Measurements from ENCODE around the gene SESN1. TPM values are rescaled to one million over a fixed set of nuclear protein-coding genes. Genes with fewer than 3 reads are reported as not detected.

The SESN1 gene
- total and polyA plus RNA-seq, 2 donors (not counting 1 experiment from before 2014, with no cell fraction given), result 16.2 to 28.6 TPM

DNA sequence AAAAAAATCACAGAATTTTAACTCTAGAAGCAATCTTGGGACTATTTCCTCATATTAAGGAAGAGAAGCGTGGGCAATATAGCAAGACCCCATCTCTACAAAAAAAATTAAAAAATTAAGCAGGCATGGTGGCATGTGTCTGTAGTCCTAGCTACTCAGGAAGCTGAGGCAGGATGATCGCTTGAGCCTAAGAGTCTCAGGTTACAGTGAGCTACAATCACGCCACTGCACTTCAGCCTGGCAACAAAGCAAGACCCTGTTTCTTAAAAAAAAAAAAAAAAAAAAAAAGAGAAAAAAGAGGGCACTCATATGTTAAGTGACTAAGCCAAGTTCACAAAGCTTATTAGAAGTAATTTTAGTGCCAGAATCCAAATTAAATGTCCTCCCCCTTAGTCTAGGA lies 100.8 kb downstream of the SESN1 start:
- no peaks in the 10 kb centered on the region for H3K79me2 ChIP-seq (ENCODE audit: control insufficient read depth, insufficient read depth, low read length)
- no peaks in the 10 kb centered on the region for H3K4me1 ChIP-seq (ENCODE audit: control insufficient read depth in 2 of 2, insufficient read depth in 2 of 2, low read length in 2 of 2)
- H3K4me1 Mint-ChIP-seq, result no peaks in the 10 kb centered on the region
- no peaks in the 10 kb centered on the region for H3K27me3 ChIP-seq (replicated peaks in 1 of 4; ENCODE audit: control extremely low read depth in 1 of 4, control insufficient read depth in 3 of 4, insufficient read depth in 4 of 4, low read length in 3 of 4)
- no peak overlapping the region for H3K27ac ChIP-seq (ENCODE audit: low read length in 2 of 2)
- H2AFZ ChIP-seq (ENCODE audit: insufficient read depth, low read depth, low read length, poor library complexity, severe bottlenecking), result no peak overlapping the region
- H3K4me3 Mint-ChIP-seq, result no peak overlapping the region
- DNase-seq, result no peak
- H3K27me3 Mint-ChIP-seq, result no peaks in the 10 kb centered on the region
- no peak overlapping the region for H3K27ac Mint-ChIP-seq
- TF ChIP-seq, protein P1, sequence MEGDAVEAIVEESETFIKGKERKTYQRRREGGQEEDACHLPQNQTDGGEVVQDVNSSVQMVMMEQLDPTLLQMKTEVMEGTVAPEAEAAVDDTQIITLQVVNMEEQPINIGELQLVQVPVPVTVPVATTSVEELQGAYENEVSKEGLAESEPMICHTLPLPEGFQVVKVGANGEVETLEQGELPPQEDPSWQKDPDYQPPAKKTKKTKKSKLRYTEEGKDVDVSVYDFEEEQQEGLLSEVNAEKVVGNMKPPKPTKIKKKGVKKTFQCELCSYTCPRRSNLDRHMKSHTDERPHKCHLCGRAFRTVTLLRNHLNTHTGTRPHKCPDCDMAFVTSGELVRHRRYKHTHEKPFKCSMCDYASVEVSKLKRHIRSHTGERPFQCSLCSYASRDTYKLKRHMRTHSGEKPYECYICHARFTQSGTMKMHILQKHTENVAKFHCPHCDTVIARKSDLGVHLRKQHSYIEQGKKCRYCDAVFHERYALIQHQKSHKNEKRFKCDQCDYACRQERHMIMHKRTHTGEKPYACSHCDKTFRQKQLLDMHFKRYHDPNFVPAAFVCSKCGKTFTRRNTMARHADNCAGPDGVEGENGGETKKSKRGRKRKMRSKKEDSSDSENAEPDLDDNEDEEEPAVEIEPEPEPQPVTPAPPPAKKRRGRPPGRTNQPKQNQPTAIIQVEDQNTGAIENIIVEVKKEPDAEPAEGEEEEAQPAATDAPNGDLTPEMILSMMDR (IDR thresholded peaks at IDR 0.05), result no peak
- no peak for TF ChIP-seq EZH2 (IDR thresholded peaks at IDR 0.05; ENCODE audit: borderline replicate concordance, insufficient read depth, low read depth, low read length, poor library complexity, severe bottlenecking)
- no peak overlapping the region for H3K9ac ChIP-seq (ENCODE audit: low read length)
- CTCF ChIA-PET, result interaction anchor here (0.6 to 1.2 kb wide), 2 partner anchors 76 to 1237 kb away, joined by 3 to 4 read pairs; no protein-coding TSS in a partner anchor
- peaks cover 7 to 51% of the 10 kb centered on the region in 2 experiments for H3K36me3 ChIP-seq (replicated peaks in 1 of 2; ENCODE audit: control extremely low read depth in 1 of 2, control insufficient read depth in 1 of 2, extremely low read depth in 1 of 2, insufficient read depth in 2 of 2, low read length in 1 of 2)
- no peaks in the 10 kb centered on the region for H3K9me3 ChIP-seq (ENCODE audit: control extremely low read depth in 1 of 3, control insufficient read depth in 2 of 3, insufficient read depth in 1 of 3, low read length in 2 of 3)
- H3K9me3 Mint-ChIP-seq (ENCODE audit: insufficient read depth), result no peaks in the 10 kb centered on the region
- POLR2A ChIA-PET, result no interaction called here
- intact Hi-C loops (cut with micrococcal nuclease), result no loop called here
- WGBS (ENCODE audit: insufficient coverage), result 100% methylated on average over 1 of the region's 3 CpGs
- H3K4me3 ChIP-seq (ENCODE audit: control extremely low read depth in 1 of 5, extremely low read depth in 1 of 5, insufficient read depth in 1 of 5, low read depth in 2 of 5, low read length in 4 of 5), result no peak overlapping the region
- no peak overlapping the region for H3K4me2 ChIP-seq (replicated peaks; ENCODE audit: low read depth, low read length, poor library complexity, severe bottlenecking)
- H4K20me1 ChIP-seq (ENCODE audit: control insufficient read depth, insufficient read depth, low read length, poor library complexity, severe bottlenecking), result no peaks in the 10 kb centered on the region
- ATAC-seq (ENCODE audit: low read depth), result no peak

DNA sequence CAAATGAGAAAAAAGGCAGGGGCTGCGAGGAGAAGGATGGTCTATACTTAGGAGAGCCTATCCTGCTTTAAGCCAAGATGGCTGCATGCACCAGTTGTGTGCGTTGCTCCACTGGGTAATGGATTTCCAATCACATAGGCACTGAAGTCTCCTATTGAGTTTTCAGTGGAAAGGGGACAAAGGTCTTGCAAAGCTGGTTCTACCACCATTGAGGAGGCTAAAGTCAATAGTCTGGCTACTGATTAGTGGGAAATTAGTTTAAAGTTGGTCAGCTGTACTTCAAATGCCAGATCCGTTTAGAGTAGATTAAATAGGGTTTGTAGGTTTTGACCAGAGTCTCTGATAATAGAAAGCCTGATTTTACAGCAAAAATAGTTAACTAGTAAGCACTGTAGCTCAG lies 104.9 kb downstream of the SESN1 start:
- peaks cover 12 to 42% of the 10 kb centered on the region in 2 experiments for H3K36me3 ChIP-seq (replicated peaks in 1 of 2; ENCODE audit: control extremely low read depth in 1 of 2, control insufficient read depth in 1 of 2, extremely low read depth in 1 of 2, insufficient read depth in 2 of 2, low read length in 1 of 2)
- H2AFZ ChIP-seq (ENCODE audit: insufficient read depth, low read depth, low read length, poor library complexity, severe bottlenecking), result no peak overlapping the region
- no peak for TF ChIP-seq EZH2 (IDR thresholded peaks at IDR 0.05; ENCODE audit: borderline replicate concordance, insufficient read depth, low read depth, low read length, poor library complexity, severe bottlenecking)
- TF ChIP-seq, protein P1 (IDR thresholded peaks at IDR 0.05), result no peak
- H3K4me1 Mint-ChIP-seq, result no peaks in the 10 kb centered on the region
- no peak overlapping the region for H3K4me2 ChIP-seq (replicated peaks; ENCODE audit: low read depth, low read length, poor library complexity, severe bottlenecking)
- no peak overlapping the region for H3K27ac ChIP-seq (ENCODE audit: low read length in 2 of 2)
- H3K27ac Mint-ChIP-seq, result no peak overlapping the region
- ChIA-PET CTCF (no interaction called here), POLR2A (no interaction called here)
- no peaks in the 10 kb centered on the region for H3K4me1 ChIP-seq (ENCODE audit: control insufficient read depth in 2 of 2, insufficient read depth in 2 of 2, low read length in 2 of 2)
- ATAC-seq (ENCODE audit: low read depth), result no peak
- no peak for DNase-seq
- no peaks in the 10 kb centered on the region for H3K27me3 ChIP-seq (replicated peaks in 1 of 4; ENCODE audit: control extremely low read depth in 1 of 4, control insufficient read depth in 3 of 4, insufficient read depth in 4 of 4, low read length in 3 of 4)
- no peaks in the 10 kb centered on the region for H3K9me3 Mint-ChIP-seq (ENCODE audit: insufficient read depth)
- no peak overlapping the region for H3K4me3 ChIP-seq (ENCODE audit: control extremely low read depth in 1 of 5, extremely low read depth in 1 of 5, insufficient read depth in 1 of 5, low read depth in 2 of 5, low read length in 4 of 5)
- no peaks in the 10 kb centered on the region for H3K27me3 Mint-ChIP-seq
- no peak overlapping the region for H3K4me3 Mint-ChIP-seq
- WGBS (ENCODE audit: insufficient coverage), result 100% methylated on average over 2 of the region's 3 CpGs
- no peak overlapping the region for H3K9ac ChIP-seq (ENCODE audit: low read length)
- no peaks in the 10 kb centered on the region for H4K20me1 ChIP-seq (ENCODE audit: control insufficient read depth, insufficient read depth, low read length, poor library complexity, severe bottlenecking)
- no peaks in the 10 kb centered on the region for H3K79me2 ChIP-seq (ENCODE audit: control insufficient read depth, insufficient read depth, low read length)
- intact Hi-C loops (cut with micrococcal nuclease), result no loop called here
- H3K9me3 ChIP-seq (ENCODE audit: control extremely low read depth in 1 of 3, control insufficient read depth in 2 of 3, insufficient read depth in 1 of 3, low read length in 2 of 3), result no peaks in the 10 kb centered on the region
